GM19463 (cell line): ENCODE results near the gene KLHDC4.
A peak's percentile ranks its signal among the peaks of the same experiment; 100 is the strongest.
"Not testable (repeated sequence)": the region's sequence is repeated elsewhere in the genome, so short reads cannot be mapped to it uniquely, and the experiment has no call there.

ENCODE experiments used
- ATAC-seq: cut with Tn5 transposase; IDR thresholded peaks from one replicate; pipeline ENCODE4 v1.9.1; 2021; ENCODE audit warnings: mild to moderate bottlenecking, moderate library complexity; ENCODE audit not compliant: unreplicated experiment

Gene KLHDC4

GRCh38 chr16:87765776-87766484, at the start of gene KLHDC4:
Gene KLHDC4 (minus strand): TSS chr16:87765986. CDS start chr16:87765890, 96 bp downstream.
- ATAC-seq = peak; percentile 88

GRCh38 chr16:87815567-87815966, 49.8 kb upstream of the KLHDC4 start:
- ATAC-seq = no peak

GRCh38 chr16:87812200-87812656, 46.4 kb upstream of the KLHDC4 start:
- no peak for ATAC-seq

- not testable (repeated sequence) for ATAC-seq
These were observed 45.7 kb upstream of the KLHDC4 start for GRCh38 chr16:87811454-87811853.

- ATAC-seq = peak; percentile 47
These were observed 43.5 kb upstream of the KLHDC4 start for GRCh38 chr16:87809150-87809902.

- ATAC-seq = no peak
These were observed 42.3 kb upstream of the KLHDC4 start for GRCh38 chr16:87808108-87808507.

GRCh38 chr16:87806641-87807546, 41.1 kb upstream of the KLHDC4 start:
- no peak for ATAC-seq

- ATAC-seq = no peak
These were observed 40.5 kb upstream of the KLHDC4 start for GRCh38 chr16:87806261-87806640.

- ATAC-seq = no peak
These were observed 37.6 kb upstream of the KLHDC4 start for GRCh38 chr16:87803385-87803784.

GRCh38 chr16:87802670-87803069, 36.9 kb upstream of the KLHDC4 start:
- no peak for ATAC-seq

GRCh38 chr16:87801679-87802259, 36.0 kb upstream of the KLHDC4 start:
- ATAC-seq = no peak

GRCh38 chr16:87800497-87800896, 34.7 kb upstream of the KLHDC4 start:
- ATAC-seq = no peak

- no peak for ATAC-seq
These were observed 29.6 kb upstream of the KLHDC4 start for GRCh38 chr16:87795336-87795735.

- ATAC-seq = no peak
These were observed 28.8 kb upstream of the KLHDC4 start for GRCh38 chr16:87794485-87795078.

- ATAC-seq = no peak
These were observed 26.4 kb upstream of the KLHDC4 start for GRCh38 chr16:87792205-87792565.

GRCh38 chr16:87791295-87792204, 25.8 kb upstream of the KLHDC4 start:
- ATAC-seq = no peak

GRCh38 chr16:87790292-87791100, 24.7 kb upstream of the KLHDC4 start:
- no peak for ATAC-seq

GRCh38 chr16:87789437-87790291, 23.9 kb upstream of the KLHDC4 start:
- ATAC-seq = no peak
